EL (cell line): Measurements from ENCODE around the gene ZNF319.

ENCODE experiments used
- DNase-seq: peaks from one replicate; pipeline ENCODE4 v3.0.0-alpha.2; 2016

ZNF319 gene

GRCh38 chr16:57970970-57971369, 29.5 kb downstream of the ZNF319 start, which contains the start of gene CNGB1:
TSS of gene CNGB1 (minus strand) at chr16:57971128. CDS start at chr16:57967286, 3,842 bp downstream.
- DNase-seq = no peak

- no peak for DNase-seq
Measured at GRCh38 chr16:57970319-57970718, 30.2 kb downstream of the ZNF319 start.

- DNase-seq = no peak
Measured at GRCh38 chr16:57969451-57970123, 30.9 kb downstream of the ZNF319 start.

GRCh38 chr16:57967916-57968315, 32.6 kb downstream of the ZNF319 start:
- no peak for DNase-seq

GRCh38 chr16:57966986-57967385, 33.5 kb downstream of the ZNF319 start:
- DNase-seq = no peak

GRCh38 chr16:57966204-57966771, 34.2 kb downstream of the ZNF319 start:
- no peak for DNase-seq

- no peak for DNase-seq
Measured at GRCh38 chr16:57964157-57964700, 36.2 kb downstream of the ZNF319 start.

GRCh38 chr16:57962756-57963155, 37.7 kb downstream of the ZNF319 start:
- DNase-seq = no peak

GRCh38 chr16:57962046-57962445, 38.4 kb downstream of the ZNF319 start:
- DNase-seq = no peak

- no peak for DNase-seq
Measured at GRCh38 chr16:57961538-57961937, 38.9 kb downstream of the ZNF319 start.

GRCh38 chr16:57960826-57961472, 39.5 kb downstream of the ZNF319 start:
- no peak for DNase-seq

- no peak for DNase-seq
Measured at GRCh38 chr16:57960310-57960709, 40.2 kb downstream of the ZNF319 start.

- no peak for DNase-seq
Measured at GRCh38 chr16:57959804-57960203, 40.7 kb downstream of the ZNF319 start.

GRCh38 chr16:57959121-57959520, 41.4 kb downstream of the ZNF319 start:
- no peak for DNase-seq

- DNase-seq = no peak
Measured at GRCh38 chr16:57958544-57958943, 41.9 kb downstream of the ZNF319 start.

GRCh38 chr16:57957673-57958392, 42.6 kb downstream of the ZNF319 start:
- no peak for DNase-seq

GRCh38 chr16:57956924-57957672, 43.4 kb downstream of the ZNF319 start:
- no peak for DNase-seq

GRCh38 chr16:57956270-57956808, 44.1 kb downstream of the ZNF319 start:
- DNase-seq = no peak

GRCh38 chr16:57955572-57956188, 44.8 kb downstream of the ZNF319 start:
- DNase-seq = no peak

- DNase-seq = no peak
Measured at GRCh38 chr16:57953857-57954256, 46.6 kb downstream of the ZNF319 start.

- no peak for DNase-seq
Measured at GRCh38 chr16:57952909-57953308, 47.6 kb downstream of the ZNF319 start.
